Epidermal melanocyte (primary cell): Measurements from ENCODE around the gene ABCB6.

Experiments
- DNase-seq: peaks from one replicate; pipeline ENCODE4 v3.0.0; 2011; ENCODE audit warnings: low spot score; ENCODE audit not compliant: insufficient read length

Gene ABCB6

GRCh38 chr2:219169930-219170654 is 48.7 kb downstream of the ABCB6 start, which contains the start of gene SLC23A3:
Gene SLC23A3, minus strand, starts transcription at chr2:219170029. Its CDS starts 45 bp downstream, at chr2:219169984.
- DNase-seq = no peak

DNA sequence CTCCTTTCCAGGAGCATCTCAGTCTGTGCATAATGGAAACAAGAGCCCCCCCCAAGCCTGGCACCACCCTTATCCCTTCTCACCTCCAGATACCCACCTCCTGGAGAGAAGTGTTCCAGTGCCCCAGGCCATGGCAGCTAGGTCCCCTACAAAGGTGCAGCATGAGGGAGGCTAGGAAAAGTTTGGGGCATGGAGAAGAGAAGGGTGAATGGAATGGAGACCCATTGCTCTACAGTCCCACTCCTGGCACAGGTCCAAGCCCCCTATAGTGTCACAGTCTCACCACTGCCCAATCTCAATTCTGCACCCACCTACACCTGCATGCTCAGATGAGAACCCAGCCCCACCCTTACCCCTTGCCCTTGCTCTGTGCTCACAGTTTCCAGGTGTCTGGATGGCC is 49.8 kb downstream of the ABCB6 start:
- DNase-seq = no peak

- DNase-seq = no peak
These were observed 50.2 kb downstream of the ABCB6 start for GRCh38 chr2:219168526-219168925.

DNA sequence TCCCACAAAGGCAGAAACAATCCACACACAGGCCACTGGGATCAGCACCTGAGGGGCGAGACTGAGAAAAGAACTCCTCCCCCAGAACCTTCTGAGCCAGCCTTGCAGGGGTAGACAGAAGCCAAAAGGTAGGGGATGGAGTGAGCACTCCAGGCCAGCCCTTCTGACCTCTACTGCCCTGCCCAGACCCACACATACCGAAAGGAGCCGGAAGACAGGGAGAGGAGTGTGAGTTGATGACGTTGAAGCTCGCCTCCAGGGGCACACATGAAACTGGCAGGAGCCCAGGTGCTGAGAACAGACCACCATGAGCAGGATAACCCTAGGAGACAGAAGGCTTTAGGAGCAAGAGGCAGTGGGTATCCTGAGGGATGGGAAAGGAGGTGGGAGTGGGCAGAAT is 50.8 kb downstream of the ABCB6 start:
- DNase-seq = no peak

GRCh38 chr2:219165058-219165911 is 53.5 kb downstream of the ABCB6 start:
- no peak for DNase-seq

- DNase-seq = no peak
These were observed 55.6 kb downstream of the ABCB6 start for GRCh38 chr2:219163156-219163555.

- DNase-seq = no peak
These were observed 57.7 kb downstream of the ABCB6 start for GRCh38 chr2:219161097-219161496.

- DNase-seq = peak; percentile 97
These were observed 58.4 kb downstream of the ABCB6 start, which contains the start of gene NHEJ1 for GRCh38 chr2:219160186-219161017. Gene NHEJ1, minus strand, starts transcription at chr2:219160815. Its CDS starts 2,453 bp downstream, at chr2:219158362.
